ENCODE measurements around the gene GATAD2B.
A peak's percentile ranks its signal among the peaks of the same experiment; 100 is the strongest.
"Not testable (repeated sequence)": the region's sequence is repeated elsewhere in the genome, so short reads cannot be mapped to it uniquely, and the experiment has no call there.

Gene GATAD2B

GRCh38 chr1:153929981-153930948, 7.5 kb upstream of the GATAD2B start:
- DNase-seq (ENCODE audit: low read depth in 2 of 2): no peak

- no peak for DNase-seq (ENCODE audit: low read depth in 2 of 2)
Observed at GRCh38 chr1:153929426-153929825, 6.7 kb upstream of the GATAD2B start.

GRCh38 chr1:153928791-153929341, 6.1 kb upstream of the GATAD2B start:
- DNase-seq (ENCODE audit: low read depth in 2 of 2): no peak

- DNase-seq (ENCODE audit: low read depth in 2 of 2): no peak
Observed at GRCh38 chr1:153928245-153928644, 5.5 kb upstream of the GATAD2B start.

- DNase-seq (ENCODE audit: low read depth in 2 of 2): no peak
Observed at GRCh38 chr1:153926405-153926804, 3.6 kb upstream of the GATAD2B start.

GRCh38 chr1:153922076-153922971, 448 bp downstream of the GATAD2B start:
- no peak for DNase-seq (ENCODE audit: low read depth in 2 of 2)

- DNase-seq (ENCODE audit: low read depth in 2 of 2): no peak
Observed at GRCh38 chr1:153921803-153922075, 1.0 kb downstream of the GATAD2B start.

GRCh38 chr1:153921080-153921802, 1.5 kb downstream of the GATAD2B start:
- DNase-seq (ENCODE audit: low read depth in 2 of 2): no peak

- DNase-seq (ENCODE audit: low read depth in 2 of 2): peak in 1 of 2 experiments; percentile 16
Observed at GRCh38 chr1:153919876-153920852, 2.6 kb downstream of the GATAD2B start.

GRCh38 chr1:153916297-153916696, 6.5 kb downstream of the GATAD2B start:
- no peak for DNase-seq (ENCODE audit: low read depth in 2 of 2)

- DNase-seq (ENCODE audit: low read depth in 2 of 2): no peak
Observed at GRCh38 chr1:153912349-153912748, 10.4 kb downstream of the GATAD2B start.

GRCh38 chr1:153910560-153910959, 12.2 kb downstream of the GATAD2B start:
- DNase-seq (ENCODE audit: low read depth in 2 of 2): not testable (repeated sequence)

GRCh38 chr1:153908071-153908470, 14.7 kb downstream of the GATAD2B start:
- DNase-seq (ENCODE audit: low read depth in 2 of 2): no peak

- no peak for DNase-seq (ENCODE audit: low read depth in 2 of 2)
Observed at GRCh38 chr1:153907134-153907533, 15.6 kb downstream of the GATAD2B start.

GRCh38 chr1:153906396-153906795, 16.4 kb downstream of the GATAD2B start:
- DNase-seq (ENCODE audit: low read depth in 2 of 2): no peak

GRCh38 chr1:153905908-153906307, 16.9 kb downstream of the GATAD2B start:
- DNase-seq (ENCODE audit: low read depth in 2 of 2): not testable (repeated sequence)

GRCh38 chr1:153903841-153904455, 18.8 kb downstream of the GATAD2B start:
- DNase-seq (ENCODE audit: low read depth in 2 of 2): no peak

- DNase-seq (ENCODE audit: low read depth in 2 of 2): no peak
Observed at GRCh38 chr1:153899509-153899908, 23.3 kb downstream of the GATAD2B start.

- not testable (repeated sequence) for DNase-seq (ENCODE audit: low read depth in 2 of 2)
Observed at GRCh38 chr1:153895866-153896265, 26.9 kb downstream of the GATAD2B start.

GRCh38 chr1:153891042-153891441, 31.7 kb downstream of the GATAD2B start:
- DNase-seq (ENCODE audit: low read depth in 2 of 2): not testable (repeated sequence)

Data from fibroblast of skin of left biceps (primary cell).